H1 (cell line): ENCODE data around the gene ZNF496. TPM values are rescaled to one million over a fixed set of nuclear protein-coding genes. Genes with fewer than 3 reads are reported as not detected.

Experiments
- CTCF ChIA-PET: fragments of 300-600 bp; sonication (Branson Sonifier 250); formaldehyde crosslinking; loops from one replicate; lab custom pipeline; 2021; ENCODE audit not compliant: partially characterized antibody; lab: Charles Lee
- POLR2A ChIA-PET: fragments of 300-600 bp; sonication (Branson Sonifier 250); formaldehyde crosslinking; loops from one replicate; lab custom pipeline; 2021; ENCODE audit warnings: inconsistent platforms; ENCODE audit not compliant: partially characterized antibody; lab: Charles Lee
- DNase-seq, 2 experiments: peaks; one replicate each; pipeline versions ENCODE4 v3.0.0 to v3.0.0-alpha.2; 2010 to 2022; ENCODE audit warnings: low spot score in 2 of 2, low read depth in 1 of 2, mixed read lengths in 1 of 2
- FAIRE-seq: peaks from 2 replicates; lab custom pipeline; 2011; peaks lifted over from hg19 to GRCh38; lab: Jason Lieb, UNC
- H2AFZ ChIP-seq: 2 replicates; pipeline ENCODE4 v1.8.1; 2012; ENCODE audit warnings: low read length, inconsistent platforms
- H2AK5ac ChIP-seq: 2 replicates; pipeline ENCODE4 v1.6.1; 2013; ENCODE audit warnings: low read depth, low read length
- H2BK120ac ChIP-seq: replicated peaks from 2 replicates; pipeline ENCODE3; 2013; ENCODE audit warnings: low read depth, low read length, inconsistent platforms
- H2BK12ac ChIP-seq: 2 replicates; pipeline ENCODE4 v1.6.1; 2013; ENCODE audit warnings: low read depth, low read length
- H2BK15ac ChIP-seq: 2 replicates; pipeline ENCODE4 v1.6.1; 2013; ENCODE audit warnings: low read length
- H2BK20ac ChIP-seq: 2 replicates; pipeline ENCODE4 v1.6.1; 2013; ENCODE audit warnings: low read length
- H2BK5ac ChIP-seq: 2 replicates; pipeline ENCODE4 v1.6.1; 2013; ENCODE audit warnings: low read depth, low read length
- H3K14ac ChIP-seq: 2 replicates; pipeline ENCODE4 v1.6.1; 2013; ENCODE audit warnings: inconsistent platforms; ENCODE audit not compliant: insufficient read length
- H3K18ac ChIP-seq: 2 replicates; pipeline ENCODE4 v1.6.1; 2013; ENCODE audit warnings: low read length; ENCODE audit errors: extremely low read depth
- H3K23ac ChIP-seq: 2 replicates; pipeline ENCODE4 v1.6.1; 2013; ENCODE audit warnings: inconsistent platforms; ENCODE audit not compliant: insufficient read length
- H3K23me2 ChIP-seq: 2 replicates; pipeline ENCODE4 v1.6.1; 2013; ENCODE audit warnings: low read depth, low read length
- H3K27ac ChIP-seq: 2 replicates; pipeline ENCODE4 v1.6.1; 2011; ENCODE audit warnings: low read depth, low read length, inconsistent platforms
- H3K27me3 ChIP-seq, 4 experiments: replicated peaks in 1 of 4; 1 replicate in 1 of 4; 2 replicates in 3 of 4; pipeline versions ENCODE4 v1.6.1 to v1.8.1; 2011 to 2013; ENCODE audit warnings: low read length in 3 of 4, mild to moderate bottlenecking in 3 of 4, inconsistent platforms in 2 of 4, mixed read lengths in 2 of 4, moderate library complexity in 1 of 4; ENCODE audit not compliant: control insufficient read depth in 3 of 4, insufficient read depth in 3 of 4; ENCODE audit errors: extremely low read depth in 1 of 4
- H3K36me3 ChIP-seq, 4 experiments: 2 replicates each; pipeline versions ENCODE4 v1.6.1 to v1.8.1; 2011 to 2013; ENCODE audit warnings: mild to moderate bottlenecking in 4 of 4, low read length in 3 of 4, moderate library complexity in 2 of 4, control low read depth in 1 of 4, inconsistent platforms in 1 of 4; ENCODE audit not compliant: insufficient read depth in 4 of 4, control insufficient read depth in 2 of 4
- H3K4ac ChIP-seq: replicated peaks from 2 replicates; pipeline ENCODE3; 2013; ENCODE audit warnings: low read length, low read depth, mixed read lengths, inconsistent platforms; ENCODE audit not compliant: insufficient read length
- H3K4me1 ChIP-seq, 4 experiments: replicated peaks in 1 of 4; 1 replicate in 1 of 4; 2 replicates in 3 of 4; pipeline versions ENCODE4 v1.6.1 to v1.8.1; 2011 to 2013; ENCODE audit warnings: low read length in 3 of 4, inconsistent platforms in 2 of 4, mixed read lengths in 1 of 4; ENCODE audit not compliant: insufficient read depth in 4 of 4, control insufficient read depth in 3 of 4
- H3K4me2 ChIP-seq, 2 experiments: 2 replicates each; pipeline versions ENCODE4 v1.6.1 to v1.8.1; 2011 to 2013; ENCODE audit warnings: low read depth in 2 of 2, low read length in 2 of 2, control low read depth in 1 of 2, inconsistent platforms in 1 of 2, mild to moderate bottlenecking in 1 of 2; ENCODE audit not compliant: insufficient read depth in 1 of 2
- H3K4me3 ChIP-seq, 4 experiments: fragments of 200-600, 300-600 bp in 1 of 4; sonication (generic), shearing (Covaris generic), sonication (Bioruptor Twin) in 1 of 4; 2 replicates each; pipeline versions ENCODE4 v1.5.1 to v1.8.1; 2011 to 2016; ENCODE audit warnings: low read length in 4 of 4, low read depth in 3 of 4, control low read depth in 2 of 4, inconsistent platforms in 2 of 4, mild to moderate bottlenecking in 2 of 4, mixed read lengths in 1 of 4, moderate library complexity in 1 of 4; ENCODE audit not compliant: insufficient read depth in 2 of 4; ENCODE audit errors: extremely low read depth in 1 of 4
- H3K56ac ChIP-seq: replicated peaks from 2 replicates; pipeline ENCODE3; 2013; ENCODE audit warnings: low read depth, mild to moderate bottlenecking, mixed read lengths, low read length, inconsistent platforms; ENCODE audit not compliant: insufficient read length
- H3K79me1 ChIP-seq: 2 replicates; pipeline ENCODE4 v1.6.1; 2013; ENCODE audit warnings: low read depth, low read length, control low read depth
- H3K79me2 ChIP-seq, 2 experiments: 2 replicates each; pipeline versions ENCODE4 v1.6.1 to v1.8.1; 2012 to 2013; ENCODE audit warnings: low read length in 2 of 2, mild to moderate bottlenecking in 2 of 2, inconsistent platforms in 1 of 2; ENCODE audit not compliant: insufficient read depth in 2 of 2, control insufficient read depth in 1 of 2
- H3K9ac ChIP-seq, 4 experiments: replicated peaks in 1 of 4; 1 replicate in 1 of 4; 2 replicates in 3 of 4; pipeline versions ENCODE4 v1.6.1 to v1.8.1; 2011 to 2013; ENCODE audit warnings: low read depth in 3 of 4, low read length in 3 of 4, control low read depth in 2 of 4, mild to moderate bottlenecking in 2 of 4, moderate library complexity in 2 of 4, inconsistent platforms in 1 of 4; ENCODE audit errors: extremely low read depth in 1 of 4
- H3K9me3 ChIP-seq, 2 experiments: 2 replicates each; pipeline versions ENCODE4 v1.6.1 to v1.8.1; 2012 to 2013; ENCODE audit warnings: mild to moderate bottlenecking in 2 of 2, moderate library complexity in 2 of 2, control low read depth in 1 of 2, inconsistent platforms in 1 of 2, low read depth in 1 of 2, low read length in 1 of 2, mixed read lengths in 1 of 2; ENCODE audit not compliant: insufficient read depth in 2 of 2
- H4K20me1 ChIP-seq, 2 experiments: replicated peaks in 1 of 2; 2 replicates each; pipeline versions ENCODE3 to v1.8.1; 2011 to 2013; ENCODE audit warnings: inconsistent platforms in 2 of 2, low read length in 2 of 2, mild to moderate bottlenecking in 1 of 2; ENCODE audit not compliant: insufficient read depth in 2 of 2, control insufficient read depth in 1 of 2
- H4K5ac ChIP-seq: 2 replicates; pipeline ENCODE4 v1.6.1; 2013; ENCODE audit warnings: low read length, low read depth, mixed read lengths, inconsistent platforms; ENCODE audit not compliant: insufficient read length
- H4K8ac ChIP-seq: 2 replicates; pipeline ENCODE4 v1.8.0; 2013; ENCODE audit warnings: mild to moderate bottlenecking, moderate library complexity, low read length, inconsistent platforms; ENCODE audit not compliant: insufficient read depth; ENCODE audit errors: extremely low read depth
- H4K91ac ChIP-seq: replicated peaks from 2 replicates; pipeline ENCODE3; 2013; ENCODE audit warnings: low read length, mixed read lengths, inconsistent platforms; ENCODE audit not compliant: insufficient read length
- CHD2 ChIP-seq: IDR thresholded peaks from 2 replicates; pipeline ENCODE4 v1.6.1; 2012; ENCODE audit warnings: low read length, improper control_type of control experiment
- E2F6 ChIP-seq: IDR thresholded peaks from 2 replicates; pipeline ENCODE4 v1.6.1; 2012; ENCODE audit warnings: inconsistent platforms
- NANOG ChIP-seq: IDR thresholded peaks from 2 replicates; pipeline ENCODE4 v1.6.1; 2011; ENCODE audit warnings: low read length, low read depth, mild to moderate bottlenecking, inconsistent platforms; ENCODE audit not compliant: insufficient read depth, poor library complexity, severe bottlenecking
- RAD21 ChIP-seq, 2 experiments: IDR thresholded peaks in 1 of 2; conservative IDR thresholded peaks in 1 of 2; 2 replicates each; pipeline ENCODE4 v1.6.1; 2011; ENCODE audit warnings: low read depth in 2 of 2, low read length in 2 of 2, improper control_type of control experiment in 1 of 2, inconsistent platforms in 1 of 2, mild to moderate bottlenecking in 1 of 2, moderate library complexity in 1 of 2
- RNF2 ChIP-seq: fragments of 200-900, 300-1000 bp; sonication (generic); IDR thresholded peaks from 2 replicates; pipeline ENCODE4 v1.7.1; 2016; ENCODE audit warnings: borderline replicate concordance, low read depth, mild to moderate bottlenecking, antibody characterized with exemption, low read length; ENCODE audit not compliant: poor library complexity, severe bottlenecking; ENCODE audit errors: missing control alignments
- TBP ChIP-seq: IDR thresholded peaks from 2 replicates; pipeline ENCODE4 v1.6.1; 2011; ENCODE audit warnings: low read depth, low read length, improper control_type of control experiment
- WGBS, 2 experiments: shearing (Covaris generic) in 1 of 2; methylation state at CpG; one replicate each; pipeline versions ENCODE4 v1.1.6 to v1.1.7; 2013 to 2015; ENCODE audit warnings: low lambda C conversion rate in 2 of 2, mixed read lengths in 2 of 2, inconsistent platforms in 1 of 2, low coverage in 1 of 2, missing lambda C conversion rate in 1 of 2; ENCODE audit not compliant: insufficient replicate concordance in 2 of 2, insufficient coverage in 1 of 2, insufficient read length in 1 of 2; ENCODE audit errors: extremely low coverage in 1 of 2, missing lambda C conversion rate in 1 of 2; 5-methylcytosine and 5-hydroxymethylcytosine counted together
- polyA plus RNA-seq, 7 experiments: library from polyadenylated mRNA; depleted of rRNA in 3 of 7; stranded (reverse) in 5 of 7; unstranded in 2 of 7; fragments of >200 nt in 5 of 7; fragments of 200-250 nt in 2 of 7; gene quantifications; 1 replicate in 5 of 7; 2 replicates in 1 of 7; 4 replicates in 1 of 7; pipeline versions ENCODE4 v1.2.1 to v1.2.3, GENCODE V29; 2011 to 2013; ENCODE audit warnings: missing spikeins in 2 of 7, mixed read lengths in 2 of 7
- total RNA-seq: library from RNA; stranded (reverse); fragmentation: NEBNext Ultra II Directional; extraction: Animal tissue kit (Norgen Biotek cat#: 25700); gene quantifications from 2 replicates; pipeline ENCODE4 v1.2.1, GENCODE V29; 2021

The ZNF496 gene
- total and polyA plus RNA-seq, 2 of the 8 experiments (the other 6 are each of a cell fraction or from before 2014, with no cell fraction given) = 27.9 to 71.4 TPM

- Histone ChIP-seq H2AK5ac (no peak overlapping the region), H3K27me3 (no peaks in the 10 kb centered on the region), H3K18ac (peak overlapping the region; percentile 60), H3K4me1 (peaks cover 0 to 3% (median 1%) of the 10 kb centered on the region in 4 experiments; a peak in 3 of 7 replicates), H2BK12ac (peak overlapping the region; percentile 90; the same call in 1 of the 2 replicates), H4K91ac (no peak overlapping the region), H2AFZ (no peak overlapping the region), H3K4me3 (no peak overlapping the region), H2BK15ac (no peak overlapping the region), H3K27ac (no peak overlapping the region), H3K14ac (no peak overlapping the region), H4K20me1 (no peaks in the 10 kb centered on the region), H3K4ac (no peak overlapping the region), H3K4me2 (no peak overlapping the region), H4K5ac (no peak overlapping the region), H3K56ac (no peak overlapping the region), H2BK20ac (no peak overlapping the region), H4K8ac (no peak overlapping the region), H2BK5ac (peak overlapping the region; percentile 78; the same call in 1 of the 2 replicates), H3K23me2 (no peaks in the 10 kb centered on the region; the same call in 1 of the 2 replicates), H3K9ac (no peak overlapping the region), H2BK120ac (no peak overlapping the region), H3K9me3 (no peaks in the 10 kb centered on the region; a peak in 1 of 4 replicates), H3K79me2 (no peaks in the 10 kb centered on the region), H3K23ac (no peak overlapping the region), H3K36me3 (no peaks in the 10 kb centered on the region), H3K79me1 (no peaks in the 10 kb centered on the region)
- TF ChIP-seq RAD21 (IDR thresholded peaks at IDR 0.05 in 1 of 2, conservative IDR thresholded peaks at IDR 0.05 in 1 of 2; ENCODE audit: low read depth in 2 of 2, low read length in 2 of 2) (no peak), RNF2 (no peak), CHD2 (no peak), NANOG (no peak), TBP (no peak), E2F6 (no peak)
- no peak for DNase-seq
- POLR2A ChIA-PET = no interaction called here
- no peak for FAIRE-seq
- 85% methylated on average over 5 of the region's 5 CpGs; no CpG with 5 or more reads in 1 of the 2 experiments for WGBS, 2 experiments
- CTCF ChIA-PET = no interaction called here
Measured at GRCh38 chr1:247281001-247281574, 50.6 kb downstream of the ZNF496 start.
